ENCODE results near the gene ERP27. TPM values are rescaled to one million over a fixed set of nuclear protein-coding genes. Genes with fewer than 3 reads are reported as not detected.

ERP27 gene
- total and polyA plus RNA-seq, 2 experiments from 2014 or later: 48.0 to 53.7 TPM

GRCh38 chr12:14965221-14965620 is 26.9 kb upstream of the ERP27 start:
- TF ChIP-seq EZH2phosphoT487 (IDR thresholded peaks at IDR 0.05; ENCODE audit: low read depth, severe bottlenecking, unreplicated experiment) (no peak), CTCF (IDR thresholded peaks at IDR 0.05; ENCODE audit: poor library complexity) (no peak), EZH2 (IDR thresholded peaks at IDR 0.05; ENCODE audit: borderline replicate concordance) (no peak)
- Histone ChIP-seq H3K4me3 (no peak overlapping the region), H2AFZ (no peak overlapping the region), H3K27ac (no peak overlapping the region), H3K79me2 (no peaks in the 10 kb centered on the region), H4K20me1 (ENCODE audit: insufficient read depth, poor library complexity, severe bottlenecking) (no peaks in the 10 kb centered on the region), H3K36me3 (replicated peaks; ENCODE audit: insufficient read depth, low read depth) (no peaks in the 10 kb centered on the region), H3K4me2 (no peak overlapping the region), H3K9me2 (replicated peaks; ENCODE audit: insufficient read depth) (no peaks in the 10 kb centered on the region), H3K9me3 (ENCODE audit: low read depth) (no peaks in the 10 kb centered on the region), H3K4me1 (ENCODE audit: insufficient read depth) (no peaks in the 10 kb centered on the region), H3K27me3 (no peaks in the 10 kb centered on the region)
- WGBS (ENCODE audit: low lambda C conversion rate, missing lambda C conversion rate): 80% methylated on average over 2 of the region's 2 CpGs
- DNase-seq (ENCODE audit: low spot score): no peak

- no peak overlapping the region for H3K27ac ChIP-seq
- no peaks in the 10 kb centered on the region for H3K9me3 ChIP-seq (ENCODE audit: low read depth)
- DNase-seq (ENCODE audit: low spot score): no peak
- WGBS (ENCODE audit: low lambda C conversion rate, missing lambda C conversion rate): 70% methylated on average over 2 of the region's 2 CpGs
- TF ChIP-seq CTCF (IDR thresholded peaks at IDR 0.05; ENCODE audit: poor library complexity) (no peak), EZH2 (IDR thresholded peaks at IDR 0.05; ENCODE audit: borderline replicate concordance) (no peak), EZH2phosphoT487 (IDR thresholded peaks at IDR 0.05; ENCODE audit: low read depth, severe bottlenecking, unreplicated experiment) (no peak)
- H3K4me2 ChIP-seq: no peak overlapping the region
- H4K20me1 ChIP-seq (ENCODE audit: insufficient read depth, poor library complexity, severe bottlenecking): no peaks in the 10 kb centered on the region
- H3K79me2 ChIP-seq: no peaks in the 10 kb centered on the region
- H3K4me3 ChIP-seq: no peak overlapping the region
- no peaks in the 10 kb centered on the region for H3K36me3 ChIP-seq (replicated peaks; ENCODE audit: insufficient read depth, low read depth)
- H3K9me2 ChIP-seq (replicated peaks; ENCODE audit: insufficient read depth): no peaks in the 10 kb centered on the region
- H3K27me3 ChIP-seq: no peaks in the 10 kb centered on the region
- no peak overlapping the region for H2AFZ ChIP-seq
- H3K4me1 ChIP-seq (ENCODE audit: insufficient read depth): no peaks in the 10 kb centered on the region
Observed at GRCh38 chr12:14964406-14964805, 26.1 kb upstream of the ERP27 start.

- no peak overlapping the region for H2AFZ ChIP-seq
- H3K9me2 ChIP-seq (replicated peaks; ENCODE audit: insufficient read depth): no peaks in the 10 kb centered on the region
- no peaks in the 10 kb centered on the region for H3K36me3 ChIP-seq (replicated peaks; ENCODE audit: insufficient read depth, low read depth)
- no peaks in the 10 kb centered on the region for H4K20me1 ChIP-seq (ENCODE audit: insufficient read depth, poor library complexity, severe bottlenecking)
- H3K9me3 ChIP-seq (ENCODE audit: low read depth): no peaks in the 10 kb centered on the region
- 90% methylated on average over 7 of the region's 7 CpGs for WGBS (ENCODE audit: low lambda C conversion rate, missing lambda C conversion rate)
- DNase-seq (ENCODE audit: low spot score): no peak
- H3K27me3 ChIP-seq: no peaks in the 10 kb centered on the region
- no peaks in the 10 kb centered on the region for H3K4me1 ChIP-seq (ENCODE audit: insufficient read depth)
- no peak for TF ChIP-seq EZH2phosphoT487 (IDR thresholded peaks at IDR 0.05; ENCODE audit: low read depth, severe bottlenecking, unreplicated experiment)
- no peak for TF ChIP-seq CTCF (IDR thresholded peaks at IDR 0.05; ENCODE audit: poor library complexity)
- no peak for TF ChIP-seq EZH2 (IDR thresholded peaks at IDR 0.05; ENCODE audit: borderline replicate concordance)
- no peaks in the 10 kb centered on the region for H3K79me2 ChIP-seq
- H3K4me3 ChIP-seq: no peak overlapping the region
- no peak overlapping the region for H3K27ac ChIP-seq
- H3K4me2 ChIP-seq: no peak overlapping the region
Observed at GRCh38 chr12:14963520-14963919, 25.2 kb upstream of the ERP27 start.

- Histone ChIP-seq H3K27ac (no peak overlapping the region), H3K4me3 (no peak overlapping the region), H2AFZ (no peak overlapping the region), H3K4me1 (ENCODE audit: insufficient read depth) (no peaks in the 10 kb centered on the region), H3K36me3 (replicated peaks; ENCODE audit: insufficient read depth, low read depth) (no peaks in the 10 kb centered on the region), H3K27me3 (no peaks in the 10 kb centered on the region), H3K9me2 (replicated peaks; ENCODE audit: insufficient read depth) (no peaks in the 10 kb centered on the region), H4K20me1 (ENCODE audit: insufficient read depth, poor library complexity, severe bottlenecking) (no peaks in the 10 kb centered on the region), H3K4me2 (no peak overlapping the region), H3K79me2 (no peaks in the 10 kb centered on the region), H3K9me3 (ENCODE audit: low read depth) (no peaks in the 10 kb centered on the region)
- no peak for TF ChIP-seq EZH2phosphoT487 (IDR thresholded peaks at IDR 0.05; ENCODE audit: low read depth, severe bottlenecking, unreplicated experiment)
- TF ChIP-seq CTCF (IDR thresholded peaks at IDR 0.05; ENCODE audit: poor library complexity): no peak
- TF ChIP-seq EZH2 (IDR thresholded peaks at IDR 0.05; ENCODE audit: borderline replicate concordance): no peak
- WGBS (ENCODE audit: low lambda C conversion rate, missing lambda C conversion rate): 97% methylated on average over 3 of the region's 3 CpGs
- no peak for DNase-seq (ENCODE audit: low spot score)
Observed at GRCh38 chr12:14962797-14963196, 24.5 kb upstream of the ERP27 start.

Measured in hepatocyte (in vitro differentiated cells).